ENCODE results near the gene ZBTB7B.

Gene ZBTB7B

GRCh38 chr1:155062702-155063411 is 60.3 kb downstream of the ZBTB7B start:
- DNase-seq = peak; percentile 84

GRCh38 chr1:155063550-155064110 is 61.0 kb downstream of the ZBTB7B start, which contains the start of gene EFNA4:
EFNA4 (plus strand) TSS chr1:155063740; CDS start chr1:155063824, 84 bp downstream.
- peak; percentile 80 for DNase-seq

- DNase-seq = no peak
These were observed 61.7 kb downstream of the ZBTB7B start for GRCh38 chr1:155064111-155064831.

GRCh38 chr1:155064832-155065429 is 62.3 kb downstream of the ZBTB7B start:
- DNase-seq = no peak

GRCh38 chr1:155066777-155067176 is 64.2 kb downstream of the ZBTB7B start:
- no peak for DNase-seq
